GM03348 (cell line): Measurements from ENCODE around the gene BAAT.

Source experiments
- DNase-seq: peaks from one replicate; pipeline ENCODE4 v3.0.0; 2012; ENCODE audit warnings: low spot score

BAAT gene

DNA sequence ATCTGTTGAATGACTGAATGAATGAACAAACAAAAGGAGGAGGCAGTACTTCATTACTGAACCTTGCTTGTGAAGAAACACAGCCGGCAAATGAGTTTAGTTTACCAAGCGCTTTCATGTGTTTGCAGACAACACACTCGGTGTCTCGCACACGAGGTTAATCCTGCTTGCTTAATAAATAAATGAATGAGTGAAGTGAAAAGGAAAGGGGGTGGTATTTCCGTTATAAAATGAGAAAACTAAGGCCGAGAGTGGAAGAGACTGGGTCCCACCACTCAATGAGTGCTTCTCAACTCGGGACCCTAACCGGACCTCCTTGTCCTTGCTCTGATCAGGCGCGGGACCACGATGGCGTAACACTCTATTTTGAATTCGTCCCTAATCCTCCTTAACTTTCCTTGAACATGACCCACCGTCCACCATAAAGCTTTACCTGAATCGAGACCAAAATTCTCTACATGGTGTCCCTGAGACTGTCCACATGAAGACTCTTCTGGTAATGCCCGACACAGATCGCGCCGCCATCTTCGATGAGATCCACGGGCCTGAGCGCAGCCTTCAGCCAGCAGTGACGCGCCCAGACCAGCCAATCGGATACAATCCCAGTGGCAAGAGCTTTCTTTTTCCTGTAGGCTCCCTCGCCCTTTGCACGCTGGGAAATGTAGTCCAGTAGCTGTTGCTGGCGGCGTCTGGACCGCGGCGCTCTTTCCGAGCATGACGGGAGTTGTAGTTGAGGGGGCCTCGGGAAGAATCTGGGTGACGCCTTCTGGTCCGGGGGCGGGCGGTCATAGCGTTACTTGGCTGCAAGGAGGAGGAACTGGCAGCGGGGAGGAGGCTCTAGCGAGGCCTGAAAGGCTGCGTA is 13.5 kb upstream of the BAAT start, which contains the start of the genes MRPL50 and ZNF189:
Gene MRPL50, minus strand, starts transcription at position 551 of the 862 bp plus-strand sequence. Its CDS starts 26 bp downstream, at position 525.
Gene ZNF189, plus strand, starts transcription at position 784 of the 862 bp plus-strand sequence. CDS start 306 bp downstream, outside the sequence.
- peak; percentile 97 for DNase-seq

DNA sequence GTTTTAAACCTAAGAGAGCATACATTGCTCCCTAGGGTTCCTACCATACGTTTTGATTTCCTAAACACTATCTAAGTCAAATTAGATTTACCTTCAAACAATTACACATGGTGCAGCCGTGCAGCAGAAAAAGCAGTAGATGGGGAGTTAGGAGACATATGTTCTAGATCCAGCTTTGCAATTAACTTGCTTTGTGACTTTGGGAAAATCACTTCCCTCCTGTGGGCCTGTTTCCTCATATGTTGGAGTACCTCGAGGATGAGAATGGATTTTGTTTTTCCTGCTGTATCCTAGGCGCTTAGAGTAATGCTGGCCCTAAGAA is 12.9 kb upstream of the BAAT start:
- no peak for DNase-seq

DNA sequence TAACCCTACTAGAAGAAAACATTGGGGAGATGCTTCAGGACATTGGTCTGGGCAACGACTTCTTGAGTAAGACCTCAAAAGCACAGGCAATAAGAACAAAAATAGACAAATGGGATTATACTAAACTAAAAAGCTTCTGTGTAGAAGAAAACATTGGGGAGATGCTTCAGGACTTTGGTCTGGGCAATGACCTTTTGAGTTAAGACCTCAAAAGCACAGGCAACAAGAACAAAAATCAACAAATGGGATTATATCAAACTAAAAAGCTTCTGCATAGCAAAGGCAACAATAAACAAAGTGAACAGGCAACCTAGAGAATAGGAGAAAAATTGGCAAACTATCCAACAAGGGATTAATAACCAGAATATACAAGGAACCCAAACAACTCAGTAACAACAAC is 9.9 kb upstream of the BAAT start:
- no peak for DNase-seq

DNA sequence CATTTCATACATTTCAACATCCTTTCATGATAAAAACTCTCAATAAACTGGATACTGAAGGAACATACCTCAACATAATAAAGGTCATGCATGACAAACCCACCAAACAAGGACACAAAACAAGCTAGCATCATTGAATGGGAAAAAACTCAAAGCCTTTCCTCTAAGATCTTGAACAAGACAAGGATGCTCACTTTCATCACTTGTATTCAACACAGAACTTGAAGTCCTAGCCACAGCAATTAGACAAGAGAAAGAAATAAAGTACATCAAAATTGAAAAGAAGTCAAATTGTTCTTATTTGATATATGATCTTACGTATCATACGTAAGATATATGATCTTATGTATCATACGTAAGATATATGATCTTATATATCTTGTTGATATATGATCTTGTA is 8.3 kb upstream of the BAAT start:
- DNase-seq: no peak

DNA sequence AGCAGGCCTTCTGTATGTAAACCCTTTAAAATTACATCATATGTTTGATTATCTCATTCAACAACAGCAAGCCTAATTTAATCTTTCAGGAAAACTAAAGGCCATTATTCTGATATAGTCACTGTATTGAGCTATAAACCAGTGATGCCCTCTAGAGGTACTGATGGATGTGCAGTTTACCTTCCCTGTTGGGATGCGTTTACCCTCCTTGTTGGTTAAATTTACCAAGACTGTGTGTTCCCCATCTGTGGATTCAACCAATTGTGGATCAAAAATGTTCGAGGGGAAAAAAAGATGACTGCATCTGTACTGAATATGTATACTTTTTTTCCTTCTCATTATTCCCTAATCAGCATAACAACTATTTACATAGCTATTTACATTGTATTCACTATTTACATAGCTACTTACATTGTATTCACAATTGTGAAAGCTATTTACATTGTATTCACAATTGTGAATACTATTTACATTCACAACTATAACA is 3.7 kb upstream of the BAAT start:
- no peak for DNase-seq

DNA sequence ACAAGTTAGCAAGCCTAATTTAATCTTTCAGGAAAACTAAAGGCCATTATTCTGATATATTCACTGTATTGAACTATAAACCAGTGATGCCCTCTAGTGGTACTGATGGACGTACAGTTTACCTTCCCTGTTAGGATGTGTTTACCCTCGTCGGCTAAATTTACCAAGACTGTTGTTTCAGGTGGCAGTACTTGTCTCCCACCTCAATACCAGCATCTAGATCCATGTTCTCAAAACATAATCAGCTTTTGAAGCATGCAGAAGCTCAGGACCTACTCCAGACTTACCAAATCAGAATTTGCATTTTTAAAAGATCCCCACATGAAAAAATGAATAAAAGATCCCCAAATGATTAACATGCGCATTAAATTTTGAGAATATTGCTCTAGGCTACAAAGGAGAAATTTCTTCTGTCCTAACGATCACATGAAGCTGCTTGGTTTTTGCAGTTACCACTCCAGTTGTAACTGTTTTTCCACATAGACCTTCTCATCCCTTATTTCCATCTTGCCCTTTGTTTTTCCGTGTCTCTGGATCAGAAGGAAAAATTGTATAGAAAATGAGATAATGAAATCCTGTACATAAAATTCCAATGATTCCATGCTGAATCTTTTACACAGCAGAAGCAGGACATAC is 3.2 kb upstream of the BAAT start:
- DNase-seq: peak; percentile 31

DNA sequence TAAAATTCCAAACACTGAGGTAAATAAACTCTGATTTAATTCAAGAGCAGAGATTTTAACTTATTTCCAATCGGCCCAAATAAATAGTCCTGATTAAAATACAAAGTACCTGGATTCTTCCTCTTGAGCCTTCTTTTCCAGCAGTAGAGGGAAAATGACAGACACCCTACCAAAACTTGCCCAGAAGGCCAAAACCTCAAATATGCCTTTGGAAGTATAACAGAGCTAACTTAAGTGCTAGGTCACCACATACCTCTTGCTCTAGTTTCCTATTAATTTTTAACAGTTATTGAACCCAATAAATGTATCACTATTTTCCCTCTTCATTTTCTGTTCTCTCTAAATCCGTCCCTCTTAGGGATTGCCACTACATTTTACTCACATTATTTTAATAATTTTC is 1.4 kb downstream of the BAAT start:
- DNase-seq: no peak

DNA sequence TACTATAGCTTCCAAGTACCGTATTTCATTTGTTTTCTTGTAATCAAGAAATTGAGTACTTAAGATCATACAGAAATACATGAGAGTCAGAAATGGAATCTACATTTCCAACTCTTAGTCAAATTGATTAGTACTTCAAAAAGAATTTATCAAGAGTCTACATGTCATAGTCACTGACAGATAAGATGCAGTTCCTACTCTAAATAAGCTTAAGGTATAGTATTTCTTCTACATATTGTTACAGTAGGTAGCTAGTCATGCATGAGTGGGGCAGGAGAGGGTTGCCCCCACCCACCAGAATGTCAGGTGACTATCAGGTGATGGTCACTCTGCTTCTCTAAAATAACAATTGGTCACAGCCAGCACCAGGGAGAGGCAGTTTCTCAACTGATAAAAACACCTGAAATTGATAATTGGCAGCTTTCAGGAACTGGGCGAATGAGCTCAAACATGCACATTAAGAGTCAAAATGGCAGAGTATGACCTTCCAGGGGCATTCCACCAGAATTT is 2.9 kb downstream of the BAAT start:
- DNase-seq: no peak

DNA sequence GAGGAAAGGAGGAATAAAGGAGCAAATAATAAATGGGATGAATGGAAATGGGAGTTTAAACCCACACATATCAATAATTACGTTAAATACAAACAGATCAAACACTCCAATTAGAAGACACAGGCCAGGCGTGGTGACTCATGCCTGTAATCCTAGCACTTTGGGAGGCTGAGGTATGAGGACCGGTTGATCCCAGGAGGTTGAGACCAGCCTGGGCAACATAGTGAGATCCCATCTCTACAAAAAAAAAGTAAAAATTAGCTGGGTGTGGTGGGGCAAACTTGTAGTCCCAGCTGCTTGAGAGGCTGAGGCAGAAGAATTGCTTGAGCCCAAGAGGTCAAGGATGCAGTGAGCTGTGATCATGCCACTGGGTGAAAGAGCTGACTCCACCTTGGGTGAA is 3.7 kb downstream of the BAAT start:
- no peak for DNase-seq

DNA sequence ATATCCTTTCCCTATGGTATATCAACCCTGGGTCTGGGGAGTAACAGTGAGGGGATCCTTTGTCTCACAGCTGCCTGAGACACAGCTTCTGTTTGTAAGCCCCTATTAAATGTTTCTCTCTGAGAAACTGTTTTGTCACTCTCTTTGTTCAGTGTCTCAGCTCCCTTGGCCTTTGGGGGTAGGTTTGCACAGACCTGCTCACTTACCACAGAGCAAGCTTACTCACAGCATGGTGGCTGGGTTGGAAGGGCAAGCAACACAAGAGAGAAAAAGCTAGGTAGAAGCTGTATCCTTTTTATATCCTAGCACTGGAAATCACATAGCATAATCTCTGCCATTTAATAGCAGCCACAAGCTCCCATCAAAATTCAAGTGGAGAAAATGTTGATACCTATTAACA is 4.5 kb downstream of the BAAT start:
- no peak for DNase-seq

DNA sequence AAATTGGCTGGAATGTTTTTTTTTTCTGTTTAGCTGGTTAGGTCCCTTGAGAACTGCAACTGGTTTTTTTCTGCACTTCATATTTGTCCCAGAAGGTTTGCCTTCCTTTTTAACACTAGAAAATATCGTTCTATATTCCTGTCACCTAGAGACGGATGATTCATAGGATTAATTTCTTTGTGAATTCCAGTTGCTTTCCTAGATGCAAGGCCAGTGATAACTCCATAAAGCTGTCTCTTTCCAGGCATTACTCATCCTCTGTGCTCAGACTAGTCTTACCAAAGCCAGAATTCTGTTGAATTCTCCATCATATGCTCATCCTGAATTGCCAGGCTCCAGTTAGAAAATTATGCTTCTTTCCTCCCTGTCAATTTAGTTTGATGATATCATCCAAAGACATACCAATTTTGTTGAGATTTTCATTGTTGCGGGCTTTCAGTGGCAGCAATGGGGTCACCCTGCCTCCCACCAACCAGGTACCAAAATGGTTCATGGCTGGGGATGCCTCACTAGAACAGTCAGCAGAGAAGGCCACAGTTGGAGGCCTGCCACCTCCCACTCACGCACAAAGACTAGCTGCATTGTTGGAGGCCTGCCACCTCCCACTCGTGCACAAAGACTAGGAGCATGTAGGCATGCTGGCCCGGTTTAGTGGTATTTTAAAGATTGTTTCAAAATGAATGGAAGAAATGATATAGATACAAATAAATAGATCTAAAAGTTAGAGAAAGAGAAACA is 8.5 kb downstream of the BAAT start:
- DNase-seq: peak; percentile 82

DNA sequence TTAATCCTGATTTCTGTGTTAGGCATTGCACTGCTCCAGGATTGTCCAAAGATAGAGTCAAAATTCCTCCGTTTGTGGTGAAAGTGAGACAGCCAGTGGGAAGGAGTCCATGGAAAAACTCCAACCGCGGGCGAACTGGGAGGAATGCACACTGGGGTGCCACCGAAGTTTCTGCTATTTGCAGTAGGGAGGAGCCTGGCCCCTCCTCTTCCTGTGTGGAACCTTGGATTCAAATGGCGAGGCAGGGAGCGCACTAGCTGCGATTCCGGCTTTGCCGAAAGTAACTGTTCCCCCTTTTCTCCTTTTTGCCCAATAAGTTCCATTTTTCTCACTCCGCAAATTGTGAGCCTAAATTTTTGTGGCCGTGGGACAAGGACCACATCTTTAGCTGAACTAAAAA is 9.3 kb downstream of the BAAT start:
- DNase-seq: no peak

DNA sequence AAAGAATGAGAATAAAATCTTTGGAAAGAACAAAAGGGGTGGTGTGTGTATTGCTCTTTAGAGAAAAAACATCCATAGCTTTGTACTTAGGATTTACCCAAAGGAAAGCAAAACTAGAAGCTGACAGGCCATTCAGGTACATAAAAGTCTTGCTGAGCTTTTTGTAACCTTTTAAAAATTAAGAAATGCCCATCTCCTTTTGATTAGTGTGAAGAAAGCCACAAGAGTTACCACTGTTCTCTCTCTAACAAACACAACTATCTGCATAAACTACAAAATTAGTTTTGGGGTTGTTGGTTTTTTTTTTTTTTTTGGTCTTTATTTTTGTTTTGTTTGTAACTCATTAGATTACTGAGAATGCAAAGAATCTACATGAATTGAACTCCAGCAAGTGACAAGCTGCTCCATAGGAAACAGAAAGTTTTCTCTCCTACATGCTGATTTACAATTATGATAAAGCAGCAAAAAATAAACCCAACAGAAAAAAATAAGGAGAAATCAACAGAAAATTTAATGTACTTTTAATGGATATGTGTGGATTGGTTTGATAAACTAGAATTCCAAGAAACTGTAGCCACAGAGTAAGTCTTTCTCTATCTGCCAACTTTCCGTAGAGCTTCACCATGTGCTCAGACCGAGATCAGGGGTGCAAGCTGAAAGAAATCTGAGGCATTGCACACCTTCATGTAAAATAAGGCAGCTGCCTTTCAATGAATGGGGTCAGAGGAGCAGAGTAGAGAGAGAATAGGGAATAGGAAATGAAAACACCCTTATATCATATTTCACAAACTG is 12.3 kb downstream of the BAAT start:
- DNase-seq: no peak

DNA sequence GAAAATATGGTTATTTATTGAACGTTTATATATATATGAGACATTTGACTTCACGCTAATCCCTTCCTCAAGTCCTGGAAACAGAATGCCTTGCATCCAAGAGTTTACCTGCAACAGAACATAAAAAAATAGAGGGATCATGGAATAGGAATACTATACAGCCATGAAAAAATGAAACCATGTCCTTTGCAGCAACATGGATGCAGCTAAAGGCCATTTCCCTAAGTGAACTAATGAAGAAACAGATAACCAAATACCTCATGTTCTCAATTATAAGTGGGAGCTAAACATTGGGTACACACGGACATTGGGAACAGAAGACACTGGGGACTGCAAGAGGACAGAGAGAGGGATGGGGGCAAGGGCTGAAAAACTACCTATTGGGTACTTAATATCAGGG is 13.0 kb downstream of the BAAT start:
- DNase-seq: no peak

DNA sequence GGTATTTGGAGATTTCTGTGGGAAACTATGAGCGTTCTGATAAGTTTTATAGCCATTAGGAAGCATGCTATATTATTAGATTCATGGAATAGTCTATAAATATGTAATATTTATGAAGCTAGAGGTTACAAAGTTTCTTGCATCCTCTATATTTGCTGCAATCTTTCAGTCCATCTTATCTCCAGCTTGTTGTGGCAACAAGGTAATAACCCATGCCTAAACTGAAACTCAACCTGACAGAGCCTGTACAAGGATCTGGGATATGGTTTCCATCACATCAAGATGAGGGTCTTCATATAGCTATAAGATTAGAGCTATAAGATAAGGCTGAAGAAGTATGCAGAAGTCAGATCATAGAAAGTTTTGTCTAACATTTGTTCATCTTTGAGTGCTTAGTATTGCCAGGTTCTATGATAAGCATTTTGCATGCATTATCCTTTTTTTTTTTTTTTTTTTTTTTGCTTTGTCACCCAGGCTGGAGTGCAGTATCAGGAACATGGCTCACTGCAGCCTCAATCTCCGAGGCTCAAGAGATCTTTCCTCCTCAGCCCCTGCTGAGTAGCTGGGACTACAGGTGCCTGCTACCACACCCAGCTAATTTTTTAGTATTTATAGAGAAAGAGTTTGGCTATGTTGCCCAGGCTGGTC is 14.8 kb downstream of the BAAT start:
- DNase-seq: no peak

DNA sequence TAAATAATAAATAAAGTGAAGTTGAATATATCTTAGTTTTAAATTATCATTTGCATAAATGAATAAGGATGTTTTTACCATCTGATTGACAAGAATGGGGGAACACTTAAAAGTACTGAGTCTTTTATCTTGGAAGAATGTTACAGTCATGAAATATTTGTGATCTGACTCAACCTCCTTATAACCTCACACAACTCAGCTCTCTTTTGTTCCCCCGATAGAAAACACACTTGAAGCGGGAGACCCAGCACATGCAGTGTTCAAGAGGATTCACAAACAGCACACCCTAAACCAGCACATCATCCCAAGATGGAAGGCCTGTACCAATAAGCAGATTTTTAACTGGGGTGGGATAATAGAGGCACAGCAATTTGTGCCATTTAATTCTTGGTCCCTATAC is 15.5 kb downstream of the BAAT start:
- DNase-seq: peak; percentile 25

DNA sequence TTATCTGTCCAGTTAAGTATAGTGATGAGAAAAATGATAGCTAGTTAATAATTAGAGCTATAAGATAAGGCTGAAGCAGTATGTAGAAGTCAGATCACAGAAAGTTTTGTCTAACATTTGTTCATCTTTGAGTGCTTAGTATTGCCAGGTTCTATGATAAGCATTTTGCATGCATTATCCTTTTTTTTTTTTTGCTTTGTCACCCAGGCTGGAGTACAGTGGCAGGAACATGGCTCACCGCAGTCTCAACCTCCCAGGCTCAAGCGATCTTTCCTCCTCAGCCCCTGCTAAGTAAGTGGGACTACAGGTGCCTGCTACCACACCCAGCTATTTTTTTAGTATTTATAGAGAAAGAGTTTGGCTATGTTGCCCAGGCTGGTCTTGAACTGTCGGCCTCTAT is 17.5 kb downstream of the BAAT start:
- DNase-seq: no peak

DNA sequence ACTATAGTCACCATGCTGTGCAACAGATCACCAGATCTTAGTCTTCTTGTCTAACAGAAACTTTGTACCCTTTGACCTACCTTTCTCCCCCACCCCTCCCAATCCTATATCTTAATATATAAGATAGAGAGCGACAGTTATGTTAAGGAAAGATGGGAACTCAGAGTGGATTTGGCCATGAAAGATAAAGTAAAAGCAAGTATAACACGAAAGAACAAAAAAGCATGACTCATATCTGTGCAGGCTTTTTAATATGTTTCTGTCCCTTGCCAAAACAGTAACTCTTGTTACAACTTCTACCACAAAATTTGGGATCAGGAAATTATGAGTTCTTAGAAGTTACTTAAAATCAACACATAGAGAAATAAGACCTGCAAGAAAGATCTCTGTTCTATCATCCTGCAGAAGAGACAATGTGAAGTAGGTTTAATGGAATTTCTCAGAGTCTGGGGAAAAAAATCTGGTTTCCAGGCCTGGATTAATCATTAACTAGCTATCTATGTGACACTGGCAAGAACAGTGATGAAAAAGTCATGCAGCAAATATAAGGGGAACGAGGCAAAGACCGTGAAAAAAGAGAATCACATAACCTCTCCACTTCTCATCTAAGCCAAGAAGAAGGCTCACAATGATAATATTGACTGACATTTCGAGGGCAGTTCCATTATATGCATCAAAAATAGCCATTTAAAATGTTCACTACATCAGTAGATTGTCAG is 18.6 kb downstream of the BAAT start:
- peak; percentile 36 for DNase-seq

DNA sequence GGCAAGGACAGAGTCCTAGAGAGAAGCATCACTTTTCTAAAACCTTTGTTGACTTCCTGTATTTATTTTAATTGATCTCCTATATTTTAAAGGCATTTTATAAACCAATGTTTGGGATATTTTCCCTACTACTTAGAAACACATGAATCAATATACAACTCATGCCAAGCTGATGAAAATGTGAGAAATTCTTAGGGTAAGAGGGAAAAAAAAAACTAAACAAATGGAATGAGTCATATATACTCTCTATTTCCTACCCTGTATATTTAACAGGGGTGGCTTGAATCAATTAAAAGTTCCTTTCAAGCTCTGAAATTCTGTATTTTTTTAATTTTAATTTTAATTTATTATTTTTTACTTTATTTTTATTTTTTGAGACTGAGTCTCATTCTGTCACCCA is 19.6 kb downstream of the BAAT start:
- DNase-seq: peak; percentile 32

DNA sequence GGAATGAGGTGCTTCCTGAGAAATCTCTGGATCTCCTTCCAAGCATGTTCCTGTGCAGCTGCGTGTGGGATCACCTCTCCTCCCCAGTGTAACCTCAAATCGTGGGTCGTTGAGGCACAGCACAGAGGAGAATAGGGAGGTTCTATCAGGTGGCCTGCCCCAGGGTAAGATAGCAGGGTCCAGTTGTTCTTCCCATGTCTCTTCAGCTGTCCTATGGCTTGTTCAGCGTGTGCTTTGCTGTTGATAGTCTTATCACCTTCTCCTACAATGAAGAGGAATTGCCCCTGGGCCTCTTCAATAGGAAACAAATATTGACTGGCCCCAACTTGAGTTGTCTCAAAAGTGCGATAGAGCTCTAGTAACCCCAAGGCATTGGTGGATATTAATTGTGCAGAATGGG is 22.4 kb downstream of the BAAT start:
- no peak for DNase-seq

DNA sequence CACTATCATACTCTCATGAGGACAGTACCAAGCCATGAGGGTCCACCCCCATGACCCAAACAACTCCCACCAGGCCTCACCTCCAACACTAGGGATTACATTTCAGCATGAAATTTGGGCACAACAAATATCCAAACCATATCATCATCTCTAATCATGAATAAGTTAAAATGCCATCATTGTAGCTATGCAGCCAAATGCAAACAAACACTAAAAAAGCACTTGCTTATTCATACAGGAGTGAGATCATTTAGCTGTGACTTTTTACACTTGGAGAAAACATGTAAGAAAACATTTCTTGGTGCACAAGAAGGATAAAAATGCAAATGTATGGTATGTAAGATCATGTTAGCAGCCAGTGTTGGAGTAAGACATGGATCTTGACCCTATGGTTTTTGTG is 24.2 kb downstream of the BAAT start:
- DNase-seq: no peak
